ENCODE results near the gene GPR39.

GRCh38 chr2:132581991-132582738 is 165.6 kb downstream of the GPR39 start:
- no peak for TF ChIP-seq CTCF (IDR thresholded peaks at IDR 0.05 in 8 of 11, conservative IDR thresholded peaks at IDR 0.05 in 3 of 11)
- TF ChIP-seq POLR2A (IDR thresholded peaks at IDR 0.05), result no peak

All from spleen (tissue), 7 donors.